HepG2 (cell line): ENCODE data around the gene C3orf18. TPM values are rescaled to one million over a fixed set of nuclear protein-coding genes. Genes with fewer than 3 reads are reported as not detected.
A peak's percentile ranks its signal among the peaks of the same experiment; 100 is the strongest.

Source experiments
- CEBPB ChIP-seq: IDR thresholded peaks from 2 replicates; pipeline ENCODE4 v1.6.1; 2011; ENCODE audit warnings: low read depth, low read length, improper control_type of control experiment, borderline replicate concordance
- DNMT3B ChIP-seq: conservative IDR thresholded peaks from 2 replicates; pipeline ENCODE4 v1.6.1; 2016; ENCODE audit warnings: missing biosample characterization, control low read depth
- FOXC1 ChIP-seq: sonication (generic); formaldehyde crosslinking; IDR thresholded peaks from 2 replicates; pipeline ENCODE4 v1.8.0; 2022; ENCODE audit warnings: mild to moderate bottlenecking, missing genetic modification reagents, borderline replicate concordance
- FOXK1 ChIP-seq: sonication (generic); formaldehyde crosslinking; IDR thresholded peaks from 2 replicates; pipeline ENCODE4 v1.4.0; 2020; ENCODE audit warnings: low read depth, missing genetic modification reagents, borderline replicate concordance
- GZF1 ChIP-seq: sonication (generic); formaldehyde crosslinking; IDR thresholded peaks from 2 replicates; pipeline ENCODE4 v1.5.1; 2020; ENCODE audit warnings: mild to moderate bottlenecking, missing genetic modification reagents
- HOXA9 ChIP-seq: sonication (generic); formaldehyde crosslinking; IDR thresholded peaks from 2 replicates; pipeline ENCODE4 v1.8.1; 2022; ENCODE audit warnings: missing genetic modification reagents, mild to moderate bottlenecking, moderate library complexity, borderline replicate concordance
- ISX ChIP-seq: sonication (generic); formaldehyde crosslinking; conservative IDR thresholded peaks from 2 replicates; pipeline ENCODE4 v1.5.0; 2020; ENCODE audit warnings: missing genetic modification reagents
- KMT2B ChIP-seq: IDR thresholded peaks from 2 replicates; pipeline ENCODE4 v1.6.1; 2016; ENCODE audit warnings: missing genetic modification reagents, missing compliant biosample characterization
- MZF1 ChIP-seq: sonication (generic); formaldehyde crosslinking; IDR thresholded peaks from 2 replicates; pipeline ENCODE4 v1.8.1; 2023; ENCODE audit warnings: mild to moderate bottlenecking, missing genetic modification reagents, borderline replicate concordance
- NCOA5 ChIP-seq: sonication (generic); formaldehyde crosslinking; IDR thresholded peaks from 2 replicates; pipeline ENCODE4 v1.4.0; 2020; ENCODE audit warnings: missing genetic modification reagents
- NONO ChIP-seq, 2 experiments: fragments of 450-650 bp in 1 of 2; sonication (generic) in 1 of 2; formaldehyde crosslinking in 1 of 2; IDR thresholded peaks in 1 of 2; conservative IDR thresholded peaks in 1 of 2; 2 replicates each; pipeline versions ENCODE4 v1.6.1 to v1.8.0; 2017 to 2022; ENCODE audit warnings: mild to moderate bottlenecking in 1 of 2, missing genetic modification reagents in 1 of 2, moderate library complexity in 1 of 2
- NPAS2 ChIP-seq: sonication (generic); formaldehyde crosslinking; IDR thresholded peaks from 2 replicates; pipeline ENCODE4 v1.8.0; 2022; ENCODE audit warnings: mild to moderate bottlenecking, missing genetic modification reagents, borderline replicate concordance
- PRPF4 ChIP-seq: fragments of 200-400 bp; formaldehyde crosslinking; IDR thresholded peaks from 2 replicates; pipeline ENCODE4 v1.6.1; 2016; ENCODE audit warnings: low read length, low read depth; ENCODE audit not compliant: poor library complexity, severe bottlenecking
- SALL1 ChIP-seq: sonication (generic); formaldehyde crosslinking; IDR thresholded peaks from 2 replicates; pipeline ENCODE4 v1.8.0; 2022; ENCODE audit warnings: mild to moderate bottlenecking, missing genetic modification reagents
- SMAD3 ChIP-seq: sonication (generic); formaldehyde crosslinking; IDR thresholded peaks from 2 replicates; pipeline ENCODE4 v1.4.0; 2020; ENCODE audit warnings: missing genetic modification reagents
- ZIK1 ChIP-seq: sonication (generic); formaldehyde crosslinking; IDR thresholded peaks from 2 replicates; pipeline ENCODE4 v1.5.0; 2020; ENCODE audit warnings: mild to moderate bottlenecking, low read depth, missing genetic modification reagents, borderline replicate concordance
- ZNF10 ChIP-seq: sonication (generic); formaldehyde crosslinking; IDR thresholded peaks from 2 replicates; pipeline ENCODE4 v1.4.0; 2020; ENCODE audit warnings: mild to moderate bottlenecking, low read depth, missing genetic modification reagents, borderline replicate concordance
- ZNF17 ChIP-seq: sonication (generic); formaldehyde crosslinking; IDR thresholded peaks from 2 replicates; pipeline ENCODE4 v1.5.0; 2020; ENCODE audit warnings: mild to moderate bottlenecking, missing genetic modification reagents
- ZNF24 ChIP-seq: fragments of 450-650 bp; IDR thresholded peaks from 2 replicates; pipeline ENCODE4 v1.6.1; 2017; ENCODE audit warnings: antibody characterized with exemption, mild to moderate bottlenecking
- ZNF3 ChIP-seq: IDR thresholded peaks from 2 replicates; pipeline ENCODE4 v1.7.0; 2017; ENCODE audit warnings: inconsistent platforms
- ZNF496 ChIP-seq: sonication (generic); formaldehyde crosslinking; IDR thresholded peaks from 2 replicates; pipeline ENCODE4 v1.8.1; 2023; ENCODE audit warnings: mild to moderate bottlenecking, moderate library complexity, missing genetic modification reagents; ENCODE audit not compliant: insufficient replicate concordance
- ZNF644 ChIP-seq: IDR thresholded peaks from 2 replicates; pipeline ENCODE4 v1.6.1; 2016; ENCODE audit warnings: low read depth
- ZNF772 ChIP-seq: sonication (generic); formaldehyde crosslinking; IDR thresholded peaks from 2 replicates; pipeline ENCODE4 v1.5.0; 2020; ENCODE audit warnings: mild to moderate bottlenecking, missing genetic modification reagents
- polyA plus RNA-seq, 8 experiments: library from polyadenylated mRNA; depleted of rRNA in 3 of 8; stranded (reverse) in 7 of 8; unstranded in 1 of 8; fragments of >200 nt; fragmentation: Illumina TruSeq in 4 of 8; extraction: Trizol in 4 of 8; gene quantifications; 2 replicates each; pipeline versions ENCODE4 v1.2.1 to v1.2.3, GENCODE V29; 2011 to 2016; ENCODE audit warnings: low read depth in 4 of 8, missing spikeins in 1 of 8, mixed read lengths in 1 of 8; ENCODE audit not compliant: insufficient read depth in 1 of 8
- total RNA-seq, 5 experiments: library from RNA; depleted of rRNA; stranded (reverse); fragments of >200 nt; fragmentation: Illumina TruSeq; extraction: Trizol; gene quantifications; 2 replicates each; pipeline ENCODE4 v1.2.3, GENCODE V29; 2016; ENCODE audit warnings: low read depth in 1 of 5
- TF ChIP-seq, protein P1 (sequence below): sonication (generic); formaldehyde crosslinking; IDR thresholded peaks from 2 replicates; pipeline ENCODE4 v1.5.0; 2020; ENCODE audit warnings: missing genetic modification reagents, mild to moderate bottlenecking, borderline replicate concordance
- TF ChIP-seq, protein P2 (sequence below): IDR thresholded peaks from 2 replicates; pipeline ENCODE4 v1.6.1; 2018; ENCODE audit warnings: missing genetic modification reagents, mild to moderate bottlenecking, missing compliant biosample characterization

The C3orf18 gene
- total and polyA plus RNA-seq, 2 of the 13 experiments (the other 11 are each of a cell fraction or from before 2014, with no cell fraction given) = 1.6 to 4.8 TPM

DNA sequence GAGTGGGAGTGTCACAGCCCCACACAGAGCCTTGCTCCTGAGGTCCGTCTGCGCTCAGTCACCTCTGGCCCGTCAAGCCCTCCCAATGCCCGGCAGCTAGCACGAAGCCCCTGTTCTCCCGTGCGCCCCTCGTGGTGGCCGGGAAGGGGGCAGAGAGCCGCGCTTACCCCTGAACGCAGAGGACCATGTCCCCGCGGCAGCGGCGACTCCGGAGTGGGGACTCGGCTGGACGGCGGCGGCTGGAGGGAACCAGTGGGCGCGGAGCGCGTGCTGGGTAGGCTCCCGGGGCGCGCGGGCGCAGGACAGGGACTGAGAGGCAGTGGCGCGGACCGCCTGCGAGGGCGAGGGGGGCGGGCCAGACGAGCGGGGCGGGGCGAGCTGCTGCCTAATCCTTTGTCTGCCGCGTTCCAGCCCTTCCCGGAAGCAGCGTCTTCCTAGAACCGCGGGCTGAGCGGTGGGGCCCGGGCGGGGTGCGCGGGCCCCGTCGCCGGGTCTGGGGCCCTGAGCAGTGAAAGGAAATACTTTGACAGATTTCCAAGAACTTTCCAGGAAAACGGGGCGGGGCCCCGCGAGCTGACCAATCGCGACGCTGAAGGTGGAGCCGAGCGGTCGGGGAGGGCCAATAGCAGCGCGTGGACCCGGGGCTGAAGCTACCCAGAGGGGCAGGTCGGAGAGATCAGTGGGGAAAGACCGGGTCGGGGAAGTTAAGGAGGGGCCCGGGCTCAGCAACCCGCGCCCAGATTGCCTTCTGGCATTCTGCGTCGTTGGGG is 44.1 kb upstream of the C3orf18 start, which contains the start of gene CISH (continued):
- TF ChIP-seq NONO (IDR thresholded peaks at IDR 0.05) (no peak), NONO (CRISPR knock-in tag; conservative IDR thresholded peaks at IDR 0.05) (peak; percentile 58; the same call in 1 of the 2 replicates), ZNF10 (CRISPR knock-in tag) (no peak), SMAD3 (CRISPR knock-in tag) (no peak), SALL1 (CRISPR knock-in tag) (peak; percentile 91), FOXK1 (CRISPR knock-in tag) (peak; percentile 72; the same call in 1 of the 2 replicates), GZF1 (CRISPR knock-in tag) (peak; percentile 74; the same call in 1 of the 2 replicates), ZIK1 (peak; percentile 57; the same call in 1 of the 2 replicates), HOXA9 (peak; percentile 93), ZNF644 (CRISPR knock-in tag) (no peak), FOXC1 (CRISPR knock-in tag) (no peak; the same call in none of the 2 replicates), ZNF24 (no peak), ZNF496 (CRISPR knock-in tag) (no peak), DNMT3B (CRISPR knock-in tag) (0 out of 2 replicates have a peak, but pooled peaks have one; percentile 49), ISX (CRISPR knock-in tag) (no peak), NCOA5 (no peak), ZNF3 (CRISPR knock-in tag) (no peak), CEBPB (no peak), NPAS2 (no peak), KMT2B (no peak; the same call in 1 of the 2 replicates), ZNF17 (CRISPR knock-in tag) (no peak), PRPF4 (no peak), MZF1 (CRISPR knock-in tag) (no peak), ZNF772 (CRISPR knock-in tag) (peak; percentile 95)
- TF ChIP-seq, protein P1, sequence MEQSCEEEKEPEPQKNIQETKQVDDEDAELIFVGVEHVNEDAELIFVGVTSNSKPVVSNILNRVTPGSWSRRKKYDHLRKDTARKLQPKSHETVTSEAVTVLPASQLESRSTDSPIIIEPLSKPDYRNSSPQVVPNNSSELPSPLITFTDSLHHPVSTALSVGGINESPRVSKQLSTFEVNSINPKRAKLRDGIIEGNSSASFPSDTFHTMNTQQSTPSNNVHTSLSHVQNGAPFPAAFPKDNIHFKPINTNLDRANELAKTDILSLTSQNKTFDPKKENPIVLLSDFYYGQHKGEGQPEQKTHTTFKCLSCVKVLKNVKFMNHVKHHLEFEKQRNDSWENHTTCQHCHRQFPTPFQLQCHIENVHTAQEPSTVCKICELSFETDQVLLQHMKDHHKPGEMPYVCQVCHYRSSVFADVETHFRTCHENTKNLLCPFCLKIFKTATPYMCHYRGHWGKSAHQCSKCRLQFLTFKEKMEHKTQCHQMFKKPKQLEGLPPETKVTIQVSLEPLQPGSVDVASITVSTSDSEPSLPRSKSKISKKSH (CRISPR knock-in tag) = peak; percentile 25; the same call in 1 of the 2 replicates
- TF ChIP-seq, protein P2, sequence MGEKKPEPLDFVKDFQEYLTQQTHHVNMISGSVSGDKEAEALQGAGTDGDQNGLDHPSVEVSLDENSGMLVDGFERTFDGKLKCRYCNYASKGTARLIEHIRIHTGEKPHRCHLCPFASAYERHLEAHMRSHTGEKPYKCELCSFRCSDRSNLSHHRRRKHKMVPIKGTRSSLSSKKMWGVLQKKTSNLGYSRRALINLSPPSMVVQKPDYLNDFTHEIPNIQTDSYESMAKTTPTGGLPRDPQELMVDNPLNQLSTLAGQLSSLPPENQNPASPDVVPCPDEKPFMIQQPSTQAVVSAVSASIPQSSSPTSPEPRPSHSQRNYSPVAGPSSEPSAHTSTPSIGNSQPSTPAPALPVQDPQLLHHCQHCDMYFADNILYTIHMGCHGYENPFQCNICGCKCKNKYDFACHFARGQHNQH (CRISPR knock-in tag) = peak; percentile 79
